ENCODE data around the gene TREM2. TPM values are rescaled to one million over a fixed set of nuclear protein-coding genes. Genes with fewer than 3 reads are reported as not detected.

Gene TREM2
- polyA plus RNA-seq, 6 donors from 2014 or later = 0.38 to 0.57 TPM; not detected in 4

- Mint-ChIP-seq H3K36me3 (peaks cover 0 to 15% of the 10 kb centered on the region in 2 donors), H3K9me3 (no peaks in the 10 kb centered on the region), H3K27me3 (peaks cover 8 to 44% (median 39%) of the 10 kb centered on the region in 3 donors), H3K27ac (no peak overlapping the region), H3K4me1 (peaks cover 6 to 19% (median 12%) of the 10 kb centered on the region in 3 donors), H3K4me3 (no peak overlapping the region)
- ATAC-seq (ENCODE audit: low read depth in 2 of 2) (no peak), DNase-seq (no peak)
Measured at GRCh38 chr6:41159415-41160082, 3.4 kb downstream of the TREM2 start.

- Mint-ChIP-seq H3K36me3 (peaks cover 0 to 15% of the 10 kb centered on the region in 2 donors), H3K4me1 (peaks cover 11 to 16% (median 16%) of the 10 kb centered on the region in 3 donors), H3K27me3 (peaks cover 4 to 39% (median 33%) of the 10 kb centered on the region in 3 donors), H3K4me3 (no peak overlapping the region), H3K9me3 (no peaks in the 10 kb centered on the region), H3K27ac (peak overlapping the region in 1 of 6 donors; percentile 39)
- DNase-seq (no peak), ATAC-seq (ENCODE audit: low read depth in 2 of 2) (no peak)
Measured at GRCh38 chr6:41157323-41157722, 5.6 kb downstream of the TREM2 start.

- Mint-ChIP-seq H3K27me3 (peaks cover 4 to 33% (median 28%) of the 10 kb centered on the region in 3 donors), H3K36me3 (peaks cover 0 to 11% of the 10 kb centered on the region in 2 donors), H3K4me1 (peaks cover 6 to 12% (median 10%) of the 10 kb centered on the region in 3 donors), H3K27ac (no peak overlapping the region), H3K9me3 (no peaks in the 10 kb centered on the region), H3K4me3 (no peak overlapping the region)
- no peak for ATAC-seq (ENCODE audit: low read depth in 2 of 2)
- DNase-seq = no peak
Measured at GRCh38 chr6:41156771-41157170, 6.1 kb downstream of the TREM2 start.

DNA sequence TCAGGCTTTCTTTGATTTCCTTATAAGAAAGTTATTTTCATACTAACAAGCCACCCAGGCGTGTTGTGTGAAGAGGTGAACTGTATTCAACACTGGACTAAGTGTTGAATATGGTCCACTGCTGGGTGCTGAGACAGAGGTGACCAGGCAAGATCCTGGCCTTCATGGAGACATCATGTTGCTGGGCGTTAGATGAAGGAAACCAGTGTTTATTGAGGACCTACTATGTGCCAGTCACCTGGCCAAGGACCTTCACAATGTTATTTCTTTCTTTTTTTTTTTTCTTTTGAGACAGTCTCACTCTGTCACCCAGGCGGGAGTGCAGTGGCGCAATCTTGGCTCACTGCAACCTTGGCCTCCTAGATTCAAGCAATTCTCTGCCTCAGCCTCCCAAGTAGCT is 6.9 kb downstream of the TREM2 start:
- Mint-ChIP-seq H3K27ac (peak overlapping the region in 1 of 6 donors; percentile 64), H3K9me3 (no peaks in the 10 kb centered on the region), H3K36me3 (peaks cover 0 to 17% of the 10 kb centered on the region in 2 donors), H3K4me3 (no peak overlapping the region), H3K4me1 (peaks cover 5 to 9% (median 9%) of the 10 kb centered on the region in 3 donors), H3K27me3 (peaks cover 4 to 29% (median 25%) of the 10 kb centered on the region in 3 donors)
- ATAC-seq (ENCODE audit: low read depth in 2 of 2) = no peak
- no peak for DNase-seq

DNA sequence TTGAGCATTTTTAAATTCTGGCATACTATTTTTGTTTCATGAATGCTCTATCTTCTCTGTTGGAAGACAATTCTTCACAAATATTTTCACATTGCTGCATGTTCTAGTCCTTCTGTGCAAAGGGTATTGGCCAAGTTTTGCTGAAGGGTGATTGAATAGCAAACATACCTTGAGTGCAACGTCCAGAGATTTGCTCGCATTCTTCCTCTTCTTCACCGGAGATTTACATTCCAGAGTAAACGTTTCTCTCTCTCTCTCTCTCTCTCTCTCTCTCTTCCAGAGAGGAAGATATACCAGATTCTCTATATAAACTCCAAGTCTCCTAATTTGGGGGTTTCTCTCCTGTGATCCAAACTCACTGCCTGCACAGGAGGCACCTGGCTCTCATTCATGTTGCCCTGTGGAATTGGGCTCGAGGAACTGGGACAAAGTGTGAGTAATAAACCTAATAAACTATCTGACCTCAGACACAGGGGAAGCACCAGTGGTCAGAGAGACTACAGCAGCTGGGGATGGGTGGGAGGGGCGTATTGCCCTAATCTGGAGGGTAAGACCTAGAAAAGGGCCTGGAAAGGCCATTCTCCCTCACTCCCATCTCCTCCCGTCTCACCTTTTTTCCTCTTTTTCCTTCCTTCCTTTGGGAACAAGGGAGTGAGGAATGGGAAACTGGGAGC is 7.6 kb downstream of the TREM2 start:
- Mint-ChIP-seq H3K36me3 (peaks cover 0 to 24% of the 10 kb centered on the region in 2 donors), H3K4me3 (no peak overlapping the region), H3K27ac (no peak overlapping the region), H3K27me3 (peaks cover 4 to 25% (median 22%) of the 10 kb centered on the region in 3 donors), H3K4me1 (peaks cover 5 to 9% (median 9%) of the 10 kb centered on the region in 3 donors), H3K9me3 (no peaks in the 10 kb centered on the region)
- no peak for DNase-seq
- ATAC-seq (ENCODE audit: low read depth in 2 of 2) = no peak

DNA sequence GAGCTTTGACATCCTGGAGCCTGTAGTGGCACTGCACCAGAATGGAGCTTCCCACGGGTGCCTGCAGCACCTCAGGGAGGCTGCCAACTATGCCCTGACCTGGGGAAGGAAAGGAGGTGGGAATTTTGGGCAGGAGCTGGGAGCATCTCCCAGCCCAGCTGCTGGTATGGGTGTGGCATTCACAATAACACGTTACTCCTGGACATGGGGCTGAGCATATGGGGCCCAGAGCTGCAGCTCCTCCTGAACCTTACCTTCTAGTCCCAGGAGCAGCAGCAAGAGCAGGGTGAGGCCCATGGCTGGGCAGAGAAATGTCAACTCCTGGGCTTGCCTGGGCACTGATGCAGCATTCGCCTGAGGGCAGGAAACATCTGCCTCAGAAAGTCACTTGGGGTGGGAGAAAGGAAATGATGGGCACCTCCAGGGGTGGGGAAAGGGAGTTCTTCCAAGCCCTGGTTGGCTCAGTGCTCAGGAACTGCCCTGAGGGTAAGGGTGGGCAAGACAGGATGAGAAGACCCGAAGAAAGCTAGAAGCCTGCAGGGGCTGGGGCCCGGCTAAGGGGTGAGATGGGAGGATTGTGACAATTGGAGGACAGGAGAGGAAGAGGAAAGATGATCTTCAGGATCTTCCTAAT is 8.8 kb downstream of the TREM2 start, which contains the start of gene TREML1:
TREML1 (minus strand) TSS at position 356 of the 634 bp plus-strand sequence; CDS start at position 297, 59 bp downstream.
- Mint-ChIP-seq H3K36me3 (peaks cover 0 to 31% of the 10 kb centered on the region in 2 donors), H3K9me3 (no peaks in the 10 kb centered on the region), H3K27ac (peak within 1 kb of the TSS in 2 of 6 donors; percentile 0 to 51), H3K4me1 (peaks cover 5 to 11% (median 9%) of the 10 kb centered on the region in 3 donors), H3K27me3 (peaks cover under 1 to 23% (median 19%) of the 10 kb centered on the region in 3 donors), H3K4me3 (peak within 1 kb of the TSS in 1 of 8 donors; percentile 61)
- no peak for DNase-seq
- no peak for ATAC-seq (ENCODE audit: low read depth in 2 of 2)

- Mint-ChIP-seq H3K4me3 (no peak overlapping the region), H3K36me3 (peaks cover 6 to 37% of the 10 kb centered on the region in 2 donors), H3K9me3 (no peaks in the 10 kb centered on the region), H3K27ac (no peak overlapping the region), H3K4me1 (peaks cover 5 to 11% (median 9%) of the 10 kb centered on the region in 3 donors), H3K27me3 (peaks cover 0 to 16% (median 13%) of the 10 kb centered on the region in 3 donors)
- no peak for ATAC-seq (ENCODE audit: low read depth in 2 of 2)
- DNase-seq = no peak
Measured at GRCh38 chr6:41153451-41153850, 9.5 kb downstream of the TREM2 start.

DNA sequence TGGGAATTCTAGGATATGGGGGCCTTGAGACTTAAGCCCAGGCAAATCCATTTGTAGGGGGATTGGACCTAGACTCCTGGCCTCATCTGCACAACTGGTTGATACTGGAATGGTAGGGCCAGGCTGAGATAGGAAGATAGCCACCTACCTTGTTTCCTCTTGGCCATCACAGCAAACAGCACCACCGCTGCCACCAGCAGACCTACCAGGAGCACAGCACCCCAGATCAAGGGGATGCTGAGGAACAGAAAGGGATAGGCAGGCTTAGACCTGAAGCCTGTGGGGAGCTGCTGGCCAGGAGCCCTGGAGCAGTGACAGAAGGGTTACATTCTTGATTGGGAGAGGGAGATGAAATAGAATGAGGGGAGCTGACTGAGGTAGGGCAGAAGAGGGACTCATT is 12.2 kb downstream of the TREM2 start:
- H3K27ac Mint-ChIP-seq = peak overlapping the region in 1 of 6 donors; percentile 86
- DNase-seq (no peak), ATAC-seq (ENCODE audit: low read depth in 2 of 2) (no peak)
- no peaks in the 10 kb centered on the region for H3K27me3 Mint-ChIP-seq
- peaks cover 5 to 11% (median 9%) of the 10 kb centered on the region in 3 donors for H3K4me1 Mint-ChIP-seq
- H3K4me3 Mint-ChIP-seq = no peak overlapping the region
- H3K36me3 Mint-ChIP-seq = peaks cover 16 to 40% of the 10 kb centered on the region in 2 donors
- no peaks in the 10 kb centered on the region for H3K9me3 Mint-ChIP-seq

GRCh38 chr6:41147917-41148316 is 15.0 kb downstream of the TREM2 start:
- Mint-ChIP-seq H3K4me3 (no peak overlapping the region), H3K36me3 (peaks cover 27 to 40% of the 10 kb centered on the region in 2 donors), H3K27ac (peak overlapping the region in 1 of 6 donors; percentile 15), H3K9me3 (no peaks in the 10 kb centered on the region), H3K4me1 (peaks cover 0 to 2% (median 0%) of the 10 kb centered on the region in 3 donors), H3K27me3 (no peaks in the 10 kb centered on the region)
- ATAC-seq (ENCODE audit: low read depth in 2 of 2) (no peak), DNase-seq (no peak)

- H3K4me1 Mint-ChIP-seq = no peaks in the 10 kb centered on the region
- H3K27ac Mint-ChIP-seq = no peak overlapping the region
- H3K36me3 Mint-ChIP-seq = peaks cover 21 to 39% of the 10 kb centered on the region in 2 donors
- ATAC-seq (ENCODE audit: low read depth in 2 of 2) = no peak
- no peaks in the 10 kb centered on the region for H3K27me3 Mint-ChIP-seq
- H3K4me3 Mint-ChIP-seq = no peak overlapping the region
- no peak for DNase-seq
- H3K9me3 Mint-ChIP-seq = no peaks in the 10 kb centered on the region
Measured at GRCh38 chr6:41136911-41137310, 26.0 kb downstream of the TREM2 start.

GRCh38 chr6:41135062-41135832 is 27.7 kb downstream of the TREM2 start:
- H3K4me3 Mint-ChIP-seq = no peak overlapping the region
- H3K27me3 Mint-ChIP-seq = no peaks in the 10 kb centered on the region
- H3K27ac Mint-ChIP-seq = no peak overlapping the region
- H3K4me1 Mint-ChIP-seq = no peaks in the 10 kb centered on the region
- peaks cover 0 to 3% (median 0%) of the 10 kb centered on the region in 7 donors for H3K9me3 Mint-ChIP-seq
- DNase-seq (no peak), ATAC-seq (ENCODE audit: low read depth in 2 of 2) (no peak)
- peaks cover 21 to 34% of the 10 kb centered on the region in 2 donors for H3K36me3 Mint-ChIP-seq

DNA sequence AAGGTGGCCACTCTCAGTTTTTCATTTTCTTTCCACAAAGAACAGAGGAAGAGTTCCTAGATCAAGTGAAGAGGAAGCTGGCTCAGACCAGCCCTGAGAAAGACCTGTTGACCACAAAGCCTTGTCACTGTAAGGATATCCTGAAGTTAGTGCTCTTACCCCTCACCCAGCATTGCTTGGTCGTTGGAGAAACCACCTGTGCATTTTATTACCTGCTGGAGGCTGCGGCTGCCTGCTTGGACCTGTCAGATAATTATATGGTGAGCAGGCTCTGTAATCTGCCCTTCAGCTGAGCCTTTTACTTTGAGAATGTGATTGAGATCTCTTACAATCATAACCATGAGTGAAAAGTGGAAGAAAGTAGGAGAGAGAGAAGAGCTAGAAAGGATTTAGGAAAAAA is 30.7 kb downstream of the TREM2 start:
- Mint-ChIP-seq H3K27ac (no peak overlapping the region), H3K27me3 (no peaks in the 10 kb centered on the region), H3K36me3 (peaks cover 25 to 32% of the 10 kb centered on the region in 2 donors), H3K9me3 (peaks cover 0 to 3% (median 0%) of the 10 kb centered on the region in 7 donors), H3K4me1 (no peaks in the 10 kb centered on the region), H3K4me3 (no peak overlapping the region)
- ATAC-seq (ENCODE audit: low read depth in 2 of 2) (no peak), DNase-seq (no peak)

DNA sequence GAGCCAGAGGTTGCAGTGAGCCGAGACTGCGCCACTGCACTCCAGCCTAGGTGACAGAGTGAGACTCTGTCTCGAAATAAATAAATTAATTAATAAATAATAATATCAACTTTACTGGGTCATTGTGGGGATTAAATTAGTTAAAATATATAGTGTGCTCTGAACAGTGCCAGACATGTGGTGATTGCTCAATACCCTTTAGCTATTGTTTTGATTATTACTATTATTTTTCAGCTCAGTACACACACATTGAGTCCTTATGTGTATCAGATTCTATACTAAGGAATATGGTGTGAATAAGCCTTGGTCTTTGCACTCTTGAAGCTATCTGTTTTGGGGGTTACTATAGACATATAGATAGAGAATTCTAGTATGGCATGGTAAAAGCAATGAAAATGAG is 37.6 kb downstream of the TREM2 start:
- no peak for ATAC-seq (ENCODE audit: low read depth in 2 of 2)
- H3K27me3 Mint-ChIP-seq = no peaks in the 10 kb centered on the region

More for the DNA sequence above, 37.6 kb downstream of the TREM2 start:
- Mint-ChIP-seq H3K4me1 (no peaks in the 10 kb centered on the region), H3K36me3 (peaks cover 6 to 15% of the 10 kb centered on the region in 2 donors), H3K27ac (peak overlapping the region in 1 of 6 donors; percentile 1), H3K9me3 (peaks cover 0 to 2% (median 0%) of the 10 kb centered on the region in 7 donors), H3K4me3 (no peak overlapping the region)
- DNase-seq = no peak
